DMS 273 (cell line): ENCODE data around the gene EIF1B.

Source experiments
- DNase-seq: peaks from one replicate; lab custom pipeline; 2025; ENCODE audit not compliant: unreplicated experiment; lab: John Stamatoyannopoulos, UW

Gene EIF1B

DNA sequence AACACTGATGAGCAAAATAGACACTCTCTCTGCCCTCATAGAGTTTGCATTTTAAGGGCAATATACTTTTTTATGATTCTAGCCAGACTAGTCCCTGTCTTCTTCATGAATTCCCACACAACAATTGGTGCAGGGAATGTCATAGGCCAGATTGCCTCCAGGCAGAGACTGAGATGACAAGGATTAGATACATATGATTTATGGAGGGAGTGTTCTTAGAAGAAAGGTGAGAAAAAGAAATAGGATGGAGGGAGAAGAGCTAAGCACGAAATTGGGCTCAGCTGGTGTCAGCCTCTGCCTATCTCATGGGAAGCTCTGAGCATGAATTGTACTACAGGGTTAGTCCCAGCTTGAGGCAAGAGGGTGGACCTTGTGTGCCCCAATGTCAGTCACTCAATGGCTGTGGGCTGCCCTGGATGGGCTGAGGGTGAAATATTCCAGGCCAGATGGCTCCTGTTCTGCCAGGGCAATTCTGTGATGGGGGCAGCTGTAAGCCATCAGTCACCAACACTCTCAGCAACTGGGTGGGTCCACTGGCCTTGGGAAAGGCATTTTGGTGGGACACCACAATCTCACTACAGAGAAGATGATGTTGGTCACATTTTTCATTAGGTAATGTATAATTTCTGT is 31.1 kb downstream of the EIF1B start:
- peak; percentile 1 for DNase-seq

DNA sequence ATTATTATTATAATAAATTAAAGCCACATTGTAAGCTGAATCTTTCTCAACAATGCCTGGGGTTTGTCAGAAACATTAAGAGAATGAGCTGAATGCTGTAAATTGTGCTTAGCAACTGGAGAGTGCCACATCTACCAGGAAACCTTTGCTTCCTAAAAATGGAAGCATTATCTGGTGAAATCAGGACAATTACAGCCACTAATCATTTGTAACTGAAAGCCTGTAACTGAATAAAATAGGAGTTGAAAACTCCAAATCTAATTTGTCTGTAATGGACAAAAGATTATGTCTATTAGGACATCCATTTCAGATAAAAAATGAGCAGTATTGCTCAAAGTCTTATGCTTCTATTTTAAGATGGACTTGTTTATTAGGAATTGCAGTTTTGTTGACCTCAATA is 32.2 kb downstream of the EIF1B start:
- no peak for DNase-seq

DNA sequence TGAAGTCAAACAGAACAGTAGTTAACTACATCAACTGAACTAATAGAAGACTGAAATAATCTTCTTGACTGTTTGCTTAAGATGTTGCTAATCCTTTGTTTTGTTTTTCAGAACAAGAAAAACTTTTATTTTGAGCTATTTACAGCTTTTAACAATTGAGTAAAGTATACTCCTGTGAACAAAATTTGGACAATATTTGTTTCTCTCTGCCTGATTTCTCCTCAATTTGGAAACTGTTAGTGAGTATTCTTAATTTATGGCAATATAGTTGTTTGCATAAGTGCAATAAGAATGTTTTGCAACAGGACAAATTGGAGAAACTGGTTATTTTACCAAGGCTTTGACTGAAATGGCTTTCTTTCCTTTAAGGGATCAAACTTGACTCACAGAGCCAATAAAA is 41.0 kb downstream of the EIF1B start:
- no peak for DNase-seq

DNA sequence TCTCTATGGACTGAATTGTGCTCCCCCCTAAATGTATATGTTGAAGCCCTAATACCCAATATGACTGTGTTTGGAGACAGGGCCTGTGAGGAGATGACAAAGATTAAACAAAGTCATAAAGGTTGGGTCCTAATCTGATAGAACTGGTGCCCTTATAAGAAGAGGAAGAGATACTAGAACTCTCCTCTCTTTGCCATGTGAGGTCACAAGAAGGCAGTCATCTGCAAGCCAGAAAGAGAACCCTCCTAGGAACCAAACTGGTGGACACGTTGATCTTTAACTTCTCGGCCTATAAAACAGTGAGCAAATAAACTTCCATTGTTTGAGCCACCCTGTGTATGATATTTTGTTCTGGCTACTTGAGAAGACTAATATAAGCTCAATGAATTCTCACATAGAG is 45.9 kb downstream of the EIF1B start:
- DNase-seq, result no peak

DNA sequence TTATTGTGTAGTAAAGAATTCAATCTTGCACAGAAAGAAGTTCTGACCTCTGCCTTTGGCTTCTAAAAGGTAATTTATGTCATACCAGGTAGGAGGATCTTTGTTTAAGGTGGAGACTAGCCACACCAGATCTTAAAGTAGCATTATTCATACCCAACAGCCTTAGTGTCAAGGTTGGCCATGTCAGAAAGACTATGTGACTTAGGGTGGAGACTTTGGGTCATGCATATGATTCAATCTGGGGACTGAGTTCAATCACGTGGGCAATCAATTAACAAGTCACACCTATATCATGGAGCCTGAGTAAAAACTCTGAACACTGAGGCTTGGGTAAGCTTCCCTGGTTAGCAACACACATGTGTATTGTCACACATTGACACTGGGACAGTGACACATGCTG is 48.9 kb downstream of the EIF1B start:
- no peak for DNase-seq
